Stomach (tissue), 4 donors: Measurements from ENCODE around the gene NBPF20.
"Not testable (repeated sequence)": the region's sequence is repeated elsewhere in the genome, so short reads cannot be mapped to it uniquely, and the experiment has no call there.

Experiments
- CTCF ChIP-seq, 7 experiments: fragments of 450-650 bp in 4 of 7; fragments of 200-600 bp in 3 of 7; sonication (generic) in 3 of 7; IDR thresholded peaks; one replicate each; pipeline ENCODE4 v1.5.1; 2016 to 2019; ENCODE audit warnings: antibody characterized with exemption in 7 of 7, control low read depth in 2 of 7, mild to moderate bottlenecking in 1 of 7
- EP300 ChIP-seq: sonication (generic); formaldehyde crosslinking; IDR thresholded peaks from one replicate; pipeline ENCODE4 v1.6.1; 2017; ENCODE audit warnings: antibody characterized with exemption
- POLR2A ChIP-seq, 4 donors: fragments of 450-650 bp; IDR thresholded peaks; one replicate each; pipeline ENCODE4 v1.6.1; 2016; ENCODE audit warnings: antibody characterized with exemption in 4 of 4, control low read depth in 2 of 4, mild to moderate bottlenecking in 1 of 4, moderate library complexity in 1 of 4

DNA sequence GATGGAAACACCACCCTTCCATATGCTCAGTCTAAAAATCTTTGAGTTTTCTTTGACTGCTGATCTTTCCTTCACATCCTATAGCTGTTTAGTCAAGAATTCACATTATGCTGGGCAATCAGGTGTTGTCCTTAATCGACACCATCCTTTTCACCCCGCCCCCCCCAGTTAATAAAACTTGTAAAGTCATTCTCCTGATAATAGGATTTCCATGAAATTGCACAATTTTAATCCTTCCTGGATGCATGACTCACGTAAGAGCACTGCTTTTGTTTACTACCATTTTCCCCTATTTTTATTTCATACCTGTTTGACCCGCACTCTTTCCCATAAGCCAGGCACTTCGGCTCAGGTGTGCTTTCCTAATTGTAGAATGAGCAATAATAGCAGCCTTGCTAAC, 16.9 kb upstream of the NBPF20 start:
- not testable (repeated sequence) for TF ChIP-seq CTCF (IDR thresholded peaks at IDR 0.05); POLR2A (IDR thresholded peaks at IDR 0.05); EP300
